ENCODE measurements around the gene FLRT2.

FLRT2 gene

DNA sequence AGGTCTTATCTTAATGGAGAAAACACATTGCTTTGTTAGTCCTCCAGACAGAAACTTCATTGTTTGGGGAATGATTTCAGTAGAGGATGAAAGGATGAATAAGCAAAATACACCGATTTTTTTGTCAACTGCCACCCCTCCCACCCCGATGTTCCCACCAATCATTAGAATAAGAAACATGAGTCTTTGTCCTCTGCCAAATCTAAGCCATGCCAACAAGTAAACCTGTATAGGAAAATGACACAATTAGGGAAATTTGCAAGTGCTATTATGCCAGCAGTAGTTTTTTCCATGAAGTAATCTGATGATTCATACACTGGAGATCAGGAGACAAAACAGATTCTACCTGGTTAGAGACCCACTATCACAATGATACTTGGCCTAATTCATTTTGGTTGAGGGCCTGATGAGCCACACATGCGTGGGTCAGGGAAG is 35.9 kb downstream of the FLRT2 start:
- TF ChIP-seq, protein P1, sequence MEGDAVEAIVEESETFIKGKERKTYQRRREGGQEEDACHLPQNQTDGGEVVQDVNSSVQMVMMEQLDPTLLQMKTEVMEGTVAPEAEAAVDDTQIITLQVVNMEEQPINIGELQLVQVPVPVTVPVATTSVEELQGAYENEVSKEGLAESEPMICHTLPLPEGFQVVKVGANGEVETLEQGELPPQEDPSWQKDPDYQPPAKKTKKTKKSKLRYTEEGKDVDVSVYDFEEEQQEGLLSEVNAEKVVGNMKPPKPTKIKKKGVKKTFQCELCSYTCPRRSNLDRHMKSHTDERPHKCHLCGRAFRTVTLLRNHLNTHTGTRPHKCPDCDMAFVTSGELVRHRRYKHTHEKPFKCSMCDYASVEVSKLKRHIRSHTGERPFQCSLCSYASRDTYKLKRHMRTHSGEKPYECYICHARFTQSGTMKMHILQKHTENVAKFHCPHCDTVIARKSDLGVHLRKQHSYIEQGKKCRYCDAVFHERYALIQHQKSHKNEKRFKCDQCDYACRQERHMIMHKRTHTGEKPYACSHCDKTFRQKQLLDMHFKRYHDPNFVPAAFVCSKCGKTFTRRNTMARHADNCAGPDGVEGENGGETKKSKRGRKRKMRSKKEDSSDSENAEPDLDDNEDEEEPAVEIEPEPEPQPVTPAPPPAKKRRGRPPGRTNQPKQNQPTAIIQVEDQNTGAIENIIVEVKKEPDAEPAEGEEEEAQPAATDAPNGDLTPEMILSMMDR (IDR thresholded peaks at IDR 0.05; ENCODE audit: extremely low read depth, missing control alignments), result no peak
- DNase-seq (ENCODE audit: low spot score), result no peak

DNA sequence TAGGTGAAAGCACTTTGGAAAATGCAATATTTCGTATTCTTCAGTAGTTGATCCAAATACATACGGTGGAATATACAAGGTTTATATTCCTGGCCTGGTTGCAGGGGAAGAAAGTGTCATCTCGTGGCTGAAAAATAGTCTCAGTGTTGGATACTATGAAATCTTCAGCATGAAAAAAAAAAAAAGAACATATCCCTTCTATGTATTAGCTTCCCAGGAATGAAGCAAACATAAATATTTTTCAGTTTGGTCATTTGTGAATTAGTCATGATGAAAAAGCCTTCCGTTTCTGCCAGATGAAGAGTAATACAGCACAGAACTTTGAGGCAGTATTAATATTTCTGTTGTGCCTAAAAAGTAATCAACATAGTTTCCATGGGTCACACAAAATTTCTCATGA is 36.7 kb downstream of the FLRT2 start:
- no peak for DNase-seq (ENCODE audit: low spot score)
- TF ChIP-seq, protein P1 (IDR thresholded peaks at IDR 0.05; ENCODE audit: extremely low read depth, missing control alignments), result no peak

DNA sequence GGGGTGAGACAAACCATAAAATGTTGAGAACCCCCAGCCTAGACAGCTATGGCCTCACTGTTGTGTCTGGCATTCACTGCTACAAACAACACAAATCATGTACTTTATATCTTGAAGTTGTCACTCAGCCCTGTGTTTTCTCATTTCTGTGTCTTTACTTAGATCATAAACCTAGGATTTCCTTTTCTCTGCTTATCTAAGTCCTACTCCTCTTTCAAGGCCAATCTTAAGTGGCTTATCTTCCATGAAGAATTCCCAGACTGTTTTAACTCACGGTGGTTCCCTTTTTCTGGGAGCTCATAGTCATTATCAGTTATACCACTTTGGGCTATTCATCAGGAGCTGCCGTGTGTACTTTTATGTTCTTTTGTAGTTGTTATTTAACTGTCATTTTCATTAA is 42.1 kb downstream of the FLRT2 start:
- TF ChIP-seq, protein P1 (IDR thresholded peaks at IDR 0.05; ENCODE audit: extremely low read depth, missing control alignments), result no peak
- DNase-seq (ENCODE audit: low spot score), result no peak

DNA sequence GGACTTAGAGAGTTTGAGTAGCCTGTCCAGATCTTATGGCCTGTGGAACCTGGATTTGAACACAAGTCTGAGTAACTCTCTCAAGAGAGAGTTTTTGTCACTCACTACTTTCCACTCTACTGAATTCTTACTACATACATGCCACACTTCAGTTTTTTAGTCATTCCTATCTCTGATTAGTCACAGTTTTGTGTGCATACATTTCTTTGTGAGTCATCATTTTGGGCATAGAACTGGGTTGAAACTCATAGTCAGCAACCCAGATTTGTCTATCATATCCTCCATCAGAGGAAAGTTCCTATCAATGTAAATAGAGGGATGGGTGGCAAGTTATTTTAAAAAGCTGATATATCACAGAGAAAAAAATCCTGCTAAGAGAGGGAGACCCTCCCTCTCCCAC is 42.9 kb downstream of the FLRT2 start:
- TF ChIP-seq, protein P1 (IDR thresholded peaks at IDR 0.05; ENCODE audit: extremely low read depth, missing control alignments), result no peak
- DNase-seq (ENCODE audit: low spot score), result no peak

DNA sequence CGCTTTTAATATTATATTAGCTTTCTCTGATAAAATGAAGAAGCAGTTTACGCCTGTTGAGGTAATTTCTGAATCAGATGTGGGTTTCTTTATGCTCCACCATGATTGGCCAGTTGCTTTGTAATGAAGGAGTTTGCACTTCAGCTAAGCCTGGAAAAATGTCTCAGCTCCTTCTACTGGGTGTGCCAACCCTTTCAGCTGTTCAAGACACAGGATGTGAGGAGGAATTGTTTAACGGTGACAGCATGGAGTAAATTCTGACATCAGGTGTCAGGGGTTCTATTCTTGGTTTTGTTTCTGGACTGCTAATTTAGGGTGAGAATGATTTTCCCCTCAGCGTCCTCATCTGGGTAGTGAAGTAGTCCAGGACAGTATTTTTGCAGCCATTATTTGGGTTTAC is 43.5 kb downstream of the FLRT2 start:
- DNase-seq (ENCODE audit: low spot score), result no peak
- TF ChIP-seq, protein P1 (IDR thresholded peaks at IDR 0.05; ENCODE audit: extremely low read depth, missing control alignments), result no peak

DNA sequence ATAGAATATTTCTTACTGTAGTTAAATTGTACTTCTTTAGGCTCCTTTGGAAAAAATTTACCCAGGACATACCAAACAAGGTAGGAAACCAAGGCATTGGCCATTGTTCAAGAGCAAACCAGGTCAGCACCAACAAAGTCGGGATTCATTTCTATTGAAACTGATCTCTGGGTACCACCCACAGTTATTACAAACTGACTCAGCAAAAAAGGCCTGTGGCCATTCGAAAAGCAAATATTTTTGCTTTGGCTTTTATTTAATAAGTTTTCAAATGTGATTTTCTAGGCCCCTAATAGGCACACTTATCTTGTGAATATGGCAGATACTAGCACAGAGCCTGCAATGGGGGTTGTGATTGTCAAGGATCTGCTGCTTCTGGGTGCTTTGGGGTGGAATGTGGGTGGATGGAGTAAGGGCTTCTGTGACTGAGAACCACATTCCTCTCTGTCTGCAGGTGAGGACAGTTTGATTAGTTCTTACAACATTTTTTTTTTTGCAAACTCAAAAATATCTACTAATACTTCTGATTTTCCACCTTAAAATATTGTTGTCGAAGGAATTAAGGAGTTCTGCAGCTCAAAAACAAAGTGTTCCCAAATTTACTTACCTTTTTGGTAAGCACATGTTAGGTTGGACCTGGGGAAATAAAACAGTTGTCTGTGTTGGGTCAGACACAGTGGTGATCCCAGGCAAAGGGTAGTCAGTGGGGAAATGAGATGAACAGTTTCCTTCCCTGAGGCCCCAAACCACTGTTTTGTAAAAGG is 45.1 kb downstream of the FLRT2 start:
- no peak for DNase-seq (ENCODE audit: low spot score)
- TF ChIP-seq, protein P1 (IDR thresholded peaks at IDR 0.05; ENCODE audit: extremely low read depth, missing control alignments), result no peak

DNA sequence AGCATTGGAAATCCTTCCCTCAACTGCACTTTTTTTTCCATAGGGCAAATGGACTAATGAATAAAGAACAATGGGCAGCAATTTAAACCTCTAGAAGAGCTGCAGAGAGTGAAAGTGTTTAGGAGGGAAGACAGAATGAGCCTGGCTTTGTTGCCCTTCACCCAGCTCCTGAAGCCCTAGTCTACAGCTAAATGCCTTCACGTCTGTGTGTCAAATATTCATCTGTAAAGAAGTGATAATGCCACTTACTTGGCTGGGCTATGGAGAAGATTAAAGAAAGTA is 45.6 kb downstream of the FLRT2 start:
- TF ChIP-seq, protein P1 (IDR thresholded peaks at IDR 0.05; ENCODE audit: extremely low read depth, missing control alignments), result no peak
- DNase-seq (ENCODE audit: low spot score), result no peak

Measured in GM20000 (cell line).